WTC11 (cell line): ENCODE results near the gene ARHGEF12. TPM values are rescaled to one million over a fixed set of nuclear protein-coding genes. Genes with fewer than 3 reads are reported as not detected.

Source experiments
- AFF4 ChIP-seq: sonication (generic); formaldehyde crosslinking; IDR thresholded peaks from 2 replicates; pipeline ENCODE4 v1.8.1; 2023; ENCODE audit warnings: mild to moderate bottlenecking, missing genetic modification reagents, borderline replicate concordance
- ARID4B ChIP-seq: sonication (generic); formaldehyde crosslinking; IDR thresholded peaks from 2 replicates; pipeline ENCODE4 v1.8.0; 2023; ENCODE audit warnings: missing genetic modification reagents, mild to moderate bottlenecking, borderline replicate concordance
- ATF6 ChIP-seq: sonication (generic); formaldehyde crosslinking; IDR thresholded peaks from 2 replicates; pipeline ENCODE4 v1.8.1; 2023; ENCODE audit warnings: mild to moderate bottlenecking, missing genetic modification reagents
- CREB1 ChIP-seq: sonication (generic); formaldehyde crosslinking; IDR thresholded peaks from 2 replicates; pipeline ENCODE4 v1.8.0; 2023; ENCODE audit warnings: mild to moderate bottlenecking, missing genetic modification reagents
- E2F4 ChIP-seq: sonication (generic); formaldehyde crosslinking; IDR thresholded peaks from 2 replicates; pipeline ENCODE4 v1.8.1; 2022; ENCODE audit warnings: low read depth, mild to moderate bottlenecking, moderate library complexity, missing genetic modification reagents, borderline replicate concordance
- ETV6 ChIP-seq: sonication (generic); formaldehyde crosslinking; IDR thresholded peaks from 2 replicates; pipeline ENCODE4 v1.8.1; 2022; ENCODE audit warnings: mild to moderate bottlenecking, missing genetic modification reagents
- FOXP1 ChIP-seq: sonication (generic); formaldehyde crosslinking; IDR thresholded peaks from 2 replicates; pipeline ENCODE4 v1.8.0; 2022; ENCODE audit warnings: missing genetic modification reagents, mild to moderate bottlenecking, moderate library complexity, borderline replicate concordance
- GTF2I ChIP-seq: fragments of 250-450 bp; sonication (Bioruptor Pico); conservative IDR thresholded peaks from 2 replicates; pipeline ENCODE4 v1.4.0; 2021; ENCODE audit warnings: mild to moderate bottlenecking
- IRF2 ChIP-seq: sonication (generic); formaldehyde crosslinking; IDR thresholded peaks from 2 replicates; pipeline ENCODE4 v1.8.0; 2022; ENCODE audit warnings: low read depth, missing genetic modification reagents, borderline replicate concordance
- MAX ChIP-seq: sonication (generic); formaldehyde crosslinking; IDR thresholded peaks from 2 replicates; pipeline ENCODE4 v1.8.0; 2022; ENCODE audit warnings: mild to moderate bottlenecking, missing genetic modification reagents
- NR2C2 ChIP-seq: sonication (generic); formaldehyde crosslinking; IDR thresholded peaks from 2 replicates; pipeline ENCODE4 v1.8.0; 2022; ENCODE audit warnings: mild to moderate bottlenecking, missing genetic modification reagents
- OVOL2 ChIP-seq: fragments of 250-450 bp; sonication (Bioruptor Pico); IDR thresholded peaks from 2 replicates; pipeline ENCODE4 v1.9.0; 2021; ENCODE audit warnings: mild to moderate bottlenecking, borderline replicate concordance
- PREB ChIP-seq: sonication (generic); formaldehyde crosslinking; IDR thresholded peaks from 2 replicates; pipeline ENCODE4 v1.8.1; 2022; ENCODE audit warnings: mild to moderate bottlenecking, missing genetic modification reagents, moderate library complexity, borderline replicate concordance
- RELA ChIP-seq: sonication (generic); formaldehyde crosslinking; IDR thresholded peaks from 2 replicates; pipeline ENCODE4 v1.8.1; 2022; ENCODE audit warnings: missing genetic modification reagents, mild to moderate bottlenecking, borderline replicate concordance
- USF2 ChIP-seq: sonication (generic); formaldehyde crosslinking; IDR thresholded peaks from 2 replicates; pipeline ENCODE4 v1.8.1; 2023; ENCODE audit warnings: mild to moderate bottlenecking, missing genetic modification reagents, moderate library complexity
- ZNF121 ChIP-seq: sonication (generic); formaldehyde crosslinking; IDR thresholded peaks from 2 replicates; pipeline ENCODE4 v1.8.0; 2023; ENCODE audit warnings: missing genetic modification reagents
- ZNF138 ChIP-seq: sonication (generic); formaldehyde crosslinking; conservative IDR thresholded peaks from 2 replicates; pipeline ENCODE4 v1.8.1; 2022; ENCODE audit warnings: mild to moderate bottlenecking, moderate library complexity, missing genetic modification reagents
- ZNF232 ChIP-seq: sonication (generic); formaldehyde crosslinking; IDR thresholded peaks from 2 replicates; pipeline ENCODE4 v1.8.0; 2022; ENCODE audit warnings: mild to moderate bottlenecking, missing genetic modification reagents
- ZNF263 ChIP-seq: sonication (generic); formaldehyde crosslinking; IDR thresholded peaks from 2 replicates; pipeline ENCODE4 v1.8.1; 2022; ENCODE audit warnings: low read depth, mild to moderate bottlenecking, moderate library complexity, missing genetic modification reagents
- ZNF317 ChIP-seq: sonication (generic); formaldehyde crosslinking; IDR thresholded peaks from 2 replicates; pipeline ENCODE4 v1.8.1; 2023; ENCODE audit warnings: low read depth, mild to moderate bottlenecking, moderate library complexity, missing genetic modification reagents, borderline replicate concordance
- ZNF416 ChIP-seq: fragments of 250-450 bp; sonication (Bioruptor Pico); IDR thresholded peaks from 2 replicates; pipeline ENCODE4 v1.9.0; 2021; ENCODE audit warnings: mild to moderate bottlenecking, inconsistent platforms
- ZNF423 ChIP-seq: fragments of 250-450 bp; sonication (Bioruptor Pico); IDR thresholded peaks from 2 replicates; pipeline ENCODE4 v2.1.2; 2022; ENCODE audit warnings: mild to moderate bottlenecking, moderate library complexity
- ZSCAN18 ChIP-seq: fragments of 250-450 bp; sonication (Bioruptor Pico); IDR thresholded peaks from 2 replicates; pipeline ENCODE4 v2.1.2; 2022; ENCODE audit warnings: mild to moderate bottlenecking, moderate library complexity
- total RNA-seq: library from RNA; stranded (reverse); gene quantifications from 3 replicates; pipeline ENCODE4 v1.2.3, GENCODE V29; 2021

Gene ARHGEF12
- total RNA-seq, 1 experiment from 2014 or later: 35.8 TPM

GRCh38 chr11:120335908-120336640 lies at the start of gene ARHGEF12 (continued):
- TF ChIP-seq ARID4B (CRISPR knock-in tag) (peak; percentile 60; the same call in 1 of the 2 replicates), ZNF232 (peak; percentile 55), OVOL2 (CRISPR knock-in tag) (no peak), IRF2 (CRISPR knock-in tag) (no peak), E2F4 (CRISPR knock-in tag) (no peak), ZNF121 (CRISPR knock-in tag) (no peak), ZNF317 (CRISPR knock-in tag) (0 out of 2 replicates have a peak, but pooled peaks have one; percentile 41), USF2 (CRISPR knock-in tag) (peak; percentile 7; the same call in 1 of the 2 replicates), ATF6 (CRISPR knock-in tag) (no peak), ZNF416 (CRISPR knock-in tag) (no peak), ZNF423 (CRISPR knock-in tag) (peak; percentile 95), ZNF263 (no peak; the same call in 1 of the 2 replicates), AFF4 (CRISPR knock-in tag) (0 out of 2 replicates have a peak, but pooled peaks have one; percentile 66), CREB1 (CRISPR knock-in tag) (peak; percentile 65; the same call in 1 of the 2 replicates), RELA (CRISPR knock-in tag) (no peak), GTF2I (CRISPR knock-in tag) (0 out of 2 replicates have a peak, but pooled peaks have one; percentile 22), ZSCAN18 (CRISPR knock-in tag) (no peak), PREB (CRISPR knock-in tag) (no peak), FOXP1 (CRISPR knock-in tag) (peak; percentile 63; the same call in 1 of the 2 replicates), NR2C2 (CRISPR knock-in tag) (no peak), ETV6 (CRISPR knock-in tag) (peak; percentile 97), MAX (CRISPR knock-in tag) (peak; percentile 57; the same call in 1 of the 2 replicates), ZNF138 (CRISPR knock-in tag) (no peak)
